HCT116 (cell line): ENCODE measurements around the gene SETSIP.

Experiments used
- ATF3 ChIP-seq: IDR thresholded peaks from 2 replicates; pipeline ENCODE4 v1.6.1; 2012
- CTCF ChIP-seq, 3 experiments: fragments of 200-600 bp in 1 of 3; sonication (generic) in 1 of 3; IDR thresholded peaks in 2 of 3; conservative IDR thresholded peaks in 1 of 3; 2 replicates each; pipeline ENCODE4 v1.5.1; 2012 to 2017; ENCODE audit warnings: low read depth in 2 of 3, low read length in 2 of 3, antibody characterized with exemption in 1 of 3, borderline replicate concordance in 1 of 3, control low read depth in 1 of 3, mild to moderate bottlenecking in 1 of 3, mixed read lengths in 1 of 3, mixed run types in 1 of 3, moderate library complexity in 1 of 3; ENCODE audit not compliant: insufficient read depth in 1 of 3
- ELF1 ChIP-seq: IDR thresholded peaks from 2 replicates; pipeline ENCODE4 v1.6.1; 2012; ENCODE audit warnings: low read depth, borderline replicate concordance
- JUND ChIP-seq: IDR thresholded peaks from 2 replicates; pipeline ENCODE4 v1.6.1; 2012
- POLR2A ChIP-seq: IDR thresholded peaks from 2 replicates; pipeline ENCODE4 v1.7.0; 2011; ENCODE audit warnings: borderline replicate concordance; ENCODE audit not compliant: insufficient read depth, insufficient read length; ENCODE audit errors: extremely low read depth
- POLR2AphosphoS5 ChIP-seq: IDR thresholded peaks from 2 replicates; pipeline ENCODE4 v1.6.1; 2011; ENCODE audit warnings: mild to moderate bottlenecking, low read depth, low read length, moderate library complexity
- RAD21 ChIP-seq: IDR thresholded peaks from 2 replicates; pipeline ENCODE4 v1.6.1; 2012; ENCODE audit warnings: low read depth, mild to moderate bottlenecking
- REST ChIP-seq: IDR thresholded peaks from 2 replicates; pipeline ENCODE4 v1.6.1; 2012; ENCODE audit warnings: low read depth
- ZBTB33 ChIP-seq: IDR thresholded peaks from 2 replicates; pipeline ENCODE4 v1.6.1; 2011; ENCODE audit warnings: mild to moderate bottlenecking, low read length, moderate library complexity; ENCODE audit not compliant: insufficient replicate concordance; ENCODE audit errors: extremely low read depth
- ZNF274 ChIP-seq: fragments of 200-500 bp; sonication (Bioruptor generic); IDR thresholded peaks from 2 replicates; pipeline ENCODE4 v1.6.1; 2014; ENCODE audit warnings: mild to moderate bottlenecking, low read depth, low read length, inconsistent platforms

GRCh38 chr1:92084651-92085050 is 9.4 kb upstream of the SETSIP start:
- TF ChIP-seq CTCF (IDR thresholded peaks at IDR 0.05 in 2 of 3, conservative IDR thresholded peaks at IDR 0.05 in 1 of 3; ENCODE audit: borderline replicate concordance in 1 of 3, insufficient read depth in 1 of 3, low read depth in 2 of 3, low read length in 2 of 3): no peak
- TF ChIP-seq ZNF274: no peak
- no peak for TF ChIP-seq POLR2A
- TF ChIP-seq ELF1: no peak
- no peak for TF ChIP-seq REST
- TF ChIP-seq POLR2AphosphoS5: no peak
- no peak for TF ChIP-seq RAD21
- no peak for TF ChIP-seq JUND
- no peak for TF ChIP-seq ZBTB33
- TF ChIP-seq ATF3: no peak
